ENCODE data around the gene OXER1. TPM values are rescaled to one million over a fixed set of nuclear protein-coding genes. Genes with fewer than 3 reads are reported as not detected.

OXER1 gene
- total RNA-seq, 1 experiment from 2014 or later: not detected

DNA sequence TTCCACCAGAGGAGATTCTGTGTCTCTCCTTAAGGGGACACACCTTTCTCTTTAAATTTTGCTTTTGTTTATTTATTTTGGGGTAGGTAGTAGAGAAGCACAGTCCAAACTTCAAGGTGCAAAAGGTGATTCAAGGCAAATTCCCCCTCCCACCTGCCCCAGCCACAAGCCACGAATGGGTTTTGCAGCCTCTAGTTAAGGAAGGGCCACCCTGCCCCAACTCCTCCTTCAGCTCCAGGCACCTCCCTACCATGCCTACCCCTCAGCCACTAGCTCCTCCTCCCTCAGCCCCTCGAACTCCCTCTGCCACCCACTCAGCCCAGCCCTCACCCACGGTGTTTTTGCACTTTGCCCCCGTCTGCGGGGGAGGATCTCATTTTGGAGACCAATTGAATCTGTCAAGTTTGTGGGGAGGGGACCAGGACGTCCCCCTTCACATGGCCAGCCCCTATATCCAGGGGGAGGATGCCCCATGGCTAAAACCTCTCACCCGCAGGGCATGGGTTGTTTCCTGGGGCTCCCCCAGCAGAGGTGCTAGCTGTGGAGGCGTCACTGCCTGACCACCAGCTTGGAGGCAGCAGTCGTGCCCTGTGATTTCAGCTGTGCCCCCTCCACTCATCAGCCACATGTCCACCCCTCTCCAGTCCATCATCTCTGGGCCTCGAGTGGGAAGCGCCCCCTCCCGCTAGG lies 24.0 kb upstream of the OXER1 start:
- no peaks in the 10 kb centered on the region for H4K20me1 ChIP-seq (ENCODE audit: low read length)
- H3K27ac ChIP-seq (ENCODE audit: low read length): no peak overlapping the region
- POLR2A ChIA-PET (ENCODE audit: unreplicated experiment): no interaction called here
- TF ChIP-seq, protein P1, sequence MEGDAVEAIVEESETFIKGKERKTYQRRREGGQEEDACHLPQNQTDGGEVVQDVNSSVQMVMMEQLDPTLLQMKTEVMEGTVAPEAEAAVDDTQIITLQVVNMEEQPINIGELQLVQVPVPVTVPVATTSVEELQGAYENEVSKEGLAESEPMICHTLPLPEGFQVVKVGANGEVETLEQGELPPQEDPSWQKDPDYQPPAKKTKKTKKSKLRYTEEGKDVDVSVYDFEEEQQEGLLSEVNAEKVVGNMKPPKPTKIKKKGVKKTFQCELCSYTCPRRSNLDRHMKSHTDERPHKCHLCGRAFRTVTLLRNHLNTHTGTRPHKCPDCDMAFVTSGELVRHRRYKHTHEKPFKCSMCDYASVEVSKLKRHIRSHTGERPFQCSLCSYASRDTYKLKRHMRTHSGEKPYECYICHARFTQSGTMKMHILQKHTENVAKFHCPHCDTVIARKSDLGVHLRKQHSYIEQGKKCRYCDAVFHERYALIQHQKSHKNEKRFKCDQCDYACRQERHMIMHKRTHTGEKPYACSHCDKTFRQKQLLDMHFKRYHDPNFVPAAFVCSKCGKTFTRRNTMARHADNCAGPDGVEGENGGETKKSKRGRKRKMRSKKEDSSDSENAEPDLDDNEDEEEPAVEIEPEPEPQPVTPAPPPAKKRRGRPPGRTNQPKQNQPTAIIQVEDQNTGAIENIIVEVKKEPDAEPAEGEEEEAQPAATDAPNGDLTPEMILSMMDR (conservative IDR thresholded peaks at IDR 0.05; ENCODE audit: low read depth, low read length): no peak
- TF ChIP-seq EZH2phosphoT487 (IDR thresholded peaks at IDR 0.05; ENCODE audit: borderline replicate concordance, low read length): no peak
- TF ChIP-seq EZH2 (IDR thresholded peaks at IDR 0.05; ENCODE audit: low read length, unreplicated experiment): no peak
- no peaks in the 10 kb centered on the region; the same call in 1 of the 2 replicates for H3K27me3 ChIP-seq (ENCODE audit: low read length)
- no peaks in the 10 kb centered on the region for H3K4me1 ChIP-seq (ENCODE audit: insufficient read depth, low read length)
- BruUV-seq (replicated peaks): no TSS peak
- H3K4me3 ChIP-seq (ENCODE audit: low read length): no peak overlapping the region
- intact Hi-C loops (cut with micrococcal nuclease): loop anchor here (10.0 kb wide), 1 partner anchor 423 kb away; the partner anchor contains the start of gene COX7A2L
- no peak overlapping the region for H2AFZ ChIP-seq (ENCODE audit: low read length)
- CTCF ChIA-PET: no interaction called here
- no peaks in the 10 kb centered on the region for H3K79me2 ChIP-seq (ENCODE audit: low read length)
- ATAC-seq (no peak), DNase-seq (no peak)
- H3K4me2 ChIP-seq (ENCODE audit: low read length): no peak overlapping the region
- no peaks in the 10 kb centered on the region for H3K9me3 ChIP-seq (ENCODE audit: low read length)
- H3K9me2 ChIP-seq (replicated peaks; ENCODE audit: low read length): no peaks in the 10 kb centered on the region
- H3K36me3 ChIP-seq (ENCODE audit: low read depth, low read length): no peaks in the 10 kb centered on the region
- H3K9ac ChIP-seq (ENCODE audit: low read length): no peak overlapping the region
- no peaks in the 10 kb centered on the region for H3F3A ChIP-seq (ENCODE audit: low read length, unreplicated experiment)

DNA sequence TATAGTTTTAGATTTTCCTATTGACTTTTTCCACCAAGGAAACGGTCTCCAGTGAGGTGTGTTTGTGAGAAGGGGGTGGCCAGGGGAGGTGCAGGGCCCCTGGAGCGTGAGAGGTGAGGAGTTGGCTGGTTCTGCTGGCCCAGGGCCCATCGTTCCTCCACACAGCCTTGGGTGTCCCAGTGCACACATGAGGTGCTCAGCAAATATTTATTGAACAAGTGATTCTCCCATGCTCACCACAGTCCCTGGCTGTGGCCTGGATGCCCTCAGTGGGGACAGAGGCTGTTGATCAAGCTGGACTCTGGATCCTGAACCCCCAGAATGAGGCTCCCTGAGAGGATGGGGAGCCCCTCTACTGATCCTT lies 23.5 kb upstream of the OXER1 start:
- no peaks in the 10 kb centered on the region for H3K9me2 ChIP-seq (replicated peaks; ENCODE audit: low read length)
- no peak for ATAC-seq
- no peak overlapping the region for H3K4me2 ChIP-seq (ENCODE audit: low read length)
- CTCF ChIA-PET: no interaction called here
- no peak overlapping the region for H3K27ac ChIP-seq (ENCODE audit: low read length)
- no peak for DNase-seq
- intact Hi-C loops (cut with micrococcal nuclease): loop anchor here (10.0 kb wide), 1 partner anchor 423 kb away; the partner anchor contains the start of gene COX7A2L
- H3K79me2 ChIP-seq (ENCODE audit: low read length): no peaks in the 10 kb centered on the region
- POLR2A ChIA-PET (ENCODE audit: unreplicated experiment): no interaction called here
- no peaks in the 10 kb centered on the region for H3F3A ChIP-seq (ENCODE audit: low read length, unreplicated experiment)
- H3K4me3 ChIP-seq (ENCODE audit: low read length): no peak overlapping the region
- H3K36me3 ChIP-seq (ENCODE audit: low read depth, low read length): no peaks in the 10 kb centered on the region
- H4K20me1 ChIP-seq (ENCODE audit: low read length): no peaks in the 10 kb centered on the region
- no peak for TF ChIP-seq EZH2phosphoT487 (IDR thresholded peaks at IDR 0.05; ENCODE audit: borderline replicate concordance, low read length)
- TF ChIP-seq EZH2 (IDR thresholded peaks at IDR 0.05; ENCODE audit: low read length, unreplicated experiment): no peak
- TF ChIP-seq, protein P1 (conservative IDR thresholded peaks at IDR 0.05; ENCODE audit: low read depth, low read length): no peak
- H3K27me3 ChIP-seq (ENCODE audit: low read length): no peaks in the 10 kb centered on the region; the same call in 1 of the 2 replicates
- no peak overlapping the region for H3K9ac ChIP-seq (ENCODE audit: low read length)
- no TSS peak for BruUV-seq (replicated peaks)
- H2AFZ ChIP-seq (ENCODE audit: low read length): no peak overlapping the region
- no peaks in the 10 kb centered on the region for H3K9me3 ChIP-seq (ENCODE audit: low read length)
- H3K4me1 ChIP-seq (ENCODE audit: insufficient read depth, low read length): no peaks in the 10 kb centered on the region
